Astrocyte (in vitro differentiated cells and primary cell): ENCODE results near the gene HSD3B7. TPM values are rescaled to one million over a fixed set of nuclear protein-coding genes. Genes with fewer than 3 reads are reported as not detected.

Experiments used
- DNase-seq: peaks from one replicate; pipeline ENCODE4 v3.0.0-alpha.2; 2010; ENCODE audit warnings: low read depth
- FAIRE-seq: peaks from 2 replicates; lab custom pipeline; 2011; peaks lifted over from hg19 to GRCh38; lab: Jason Lieb, UNC
- H2AFZ ChIP-seq: 2 replicates; pipeline ENCODE4 v1.6.0; 2012; ENCODE audit warnings: low read depth, low read length, inconsistent platforms
- H3K27ac ChIP-seq: 2 replicates; pipeline ENCODE4 v1.5.1; 2011; ENCODE audit warnings: low read depth, low read length, inconsistent platforms
- H3K27me3 ChIP-seq: 2 replicates; pipeline ENCODE4 v1.6.0; 2011; ENCODE audit warnings: low read length, inconsistent platforms; ENCODE audit not compliant: insufficient read depth
- H3K36me3 ChIP-seq: 2 replicates; pipeline ENCODE4 v1.5.1; 2011; ENCODE audit warnings: low read length, inconsistent platforms; ENCODE audit not compliant: insufficient read depth
- H3K4me1 ChIP-seq: 2 replicates; pipeline ENCODE4 v1.5.1; 2011; ENCODE audit warnings: low read length, inconsistent platforms; ENCODE audit not compliant: insufficient read depth
- H3K4me2 ChIP-seq: 2 replicates; pipeline ENCODE4 v1.6.0; 2012; ENCODE audit warnings: low read length, inconsistent platforms
- H3K4me3 ChIP-seq: 2 replicates; pipeline ENCODE4 v1.5.1; 2011; ENCODE audit warnings: low read depth, mild to moderate bottlenecking, low read length, inconsistent platforms; ENCODE audit not compliant: insufficient read depth
- H3K79me2 ChIP-seq: 2 replicates; pipeline ENCODE4 v1.6.0; 2012; ENCODE audit warnings: mild to moderate bottlenecking, low read length, inconsistent platforms; ENCODE audit not compliant: insufficient read depth
- H3K9ac ChIP-seq: 2 replicates; pipeline ENCODE4 v1.6.0; 2012; ENCODE audit warnings: mild to moderate bottlenecking, low read length, inconsistent platforms
- H3K9me3 ChIP-seq: 2 replicates; pipeline ENCODE4 v1.5.1; 2012; ENCODE audit warnings: low read depth, mild to moderate bottlenecking, low read length, inconsistent platforms; ENCODE audit not compliant: insufficient read depth
- H4K20me1 ChIP-seq: 2 replicates; pipeline ENCODE4 v1.6.0; 2012; ENCODE audit warnings: low read length, inconsistent platforms; ENCODE audit not compliant: insufficient read depth
- H3K27ac Mint-ChIP-seq: one replicate; pipeline ENCODE4 v1.8.0; 2021; ENCODE audit warnings: mild to moderate bottlenecking, mixed read lengths; ENCODE audit not compliant: unreplicated experiment
- H3K27me3 Mint-ChIP-seq: one replicate; pipeline ENCODE4 v1.8.0; 2021; ENCODE audit warnings: low read depth, mixed read lengths; ENCODE audit not compliant: unreplicated experiment
- H3K36me3 Mint-ChIP-seq: one replicate; pipeline ENCODE4 v1.8.0; 2021; ENCODE audit warnings: low read depth, mixed read lengths; ENCODE audit not compliant: unreplicated experiment
- H3K4me1 Mint-ChIP-seq: one replicate; pipeline ENCODE4 v1.8.0; 2021; ENCODE audit warnings: low read depth, mixed read lengths; ENCODE audit not compliant: unreplicated experiment
- H3K4me3 Mint-ChIP-seq: one replicate; pipeline ENCODE4 v1.8.0; 2021; ENCODE audit warnings: mild to moderate bottlenecking, moderate library complexity, mixed read lengths; ENCODE audit not compliant: unreplicated experiment
- H3K9me3 Mint-ChIP-seq: one replicate; pipeline ENCODE4 v1.8.0; 2021; ENCODE audit warnings: mild to moderate bottlenecking, mixed read lengths; ENCODE audit not compliant: unreplicated experiment
- EZH2 ChIP-seq: IDR thresholded peaks from 2 replicates; pipeline ENCODE4 v1.6.1; 2012; ENCODE audit warnings: mild to moderate bottlenecking, low read length, inconsistent platforms; ENCODE audit not compliant: insufficient read depth
- total RNA-seq: library from RNA; stranded (reverse); gene quantifications from 2 replicates; pipeline ENCODE4 v1.2.1, GENCODE V29; 2021
- TF ChIP-seq, protein P1 (sequence below): IDR thresholded peaks from 2 replicates; pipeline ENCODE4 v1.5.1; 2011; ENCODE audit warnings: low read depth, mild to moderate bottlenecking, inconsistent platforms, low read length, moderate library complexity; ENCODE audit not compliant: insufficient read depth

The HSD3B7 gene
- total RNA-seq, 1 donor from 2014 or later: 8.3 TPM

DNA sequence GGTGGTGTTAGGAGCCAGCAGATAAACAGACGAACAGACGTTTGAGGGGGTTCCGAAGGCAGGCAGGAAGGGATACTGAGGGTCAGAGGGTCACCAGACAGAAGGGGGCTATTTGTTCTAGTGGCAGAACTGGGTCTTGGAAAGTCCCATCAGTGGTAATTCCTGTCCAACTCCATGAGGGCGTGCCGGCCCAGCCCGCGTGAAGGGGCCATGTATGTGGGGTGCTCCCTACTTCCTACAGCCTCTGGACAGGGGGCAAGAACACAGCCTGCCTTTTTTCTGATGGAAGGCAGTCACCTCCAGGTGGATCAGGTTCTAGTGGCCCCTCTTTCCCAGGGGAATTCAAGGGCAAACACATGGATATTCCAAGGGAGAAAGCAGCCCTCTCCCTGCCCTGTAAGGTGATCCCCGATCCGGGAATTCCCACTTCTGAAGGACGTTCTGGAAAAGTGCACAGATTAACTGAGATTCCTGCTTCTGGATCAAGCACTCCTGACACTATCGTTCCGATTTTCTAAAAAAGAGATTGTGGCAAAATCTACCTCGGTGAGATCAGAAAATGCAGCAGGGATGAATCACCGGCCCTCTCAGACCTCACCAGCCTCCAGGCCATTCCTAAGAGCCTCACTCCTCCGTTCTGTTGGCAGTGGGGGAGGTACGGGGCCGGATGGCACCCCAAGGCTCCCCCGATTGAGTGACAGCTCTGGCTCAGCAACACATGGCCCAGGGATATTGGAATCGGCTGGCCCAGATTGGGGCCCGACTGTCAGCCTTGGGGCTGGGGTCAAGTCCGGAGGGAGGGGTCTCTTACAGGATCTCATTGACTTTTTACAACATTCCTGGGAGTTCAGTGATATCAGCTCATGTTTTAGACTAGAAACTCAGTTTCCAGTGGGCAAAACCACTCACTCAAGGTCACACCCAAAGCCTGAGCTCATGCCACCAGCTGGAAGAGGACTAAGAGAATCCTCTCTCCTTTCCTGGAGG lies 13.0 kb downstream of the HSD3B7 start:
- Histone ChIP-seq H3K79me2 (peaks cover 14% of the 10 kb centered on the region), H3K36me3 (no peaks in the 10 kb centered on the region), H3K9me3 (no peaks in the 10 kb centered on the region), H3K9ac (peak overlapping the region; percentile 90), H4K20me1 (peaks cover 6% of the 10 kb centered on the region), H3K4me1 (peaks cover 38% of the 10 kb centered on the region), H3K27me3 (no peaks in the 10 kb centered on the region), H3K27ac (peak overlapping the region; percentile 98), H3K4me2 (peak overlapping the region; percentile 98), H2AFZ (peak overlapping the region; percentile 30), H3K4me3 (peak overlapping the region; percentile 57)
- H3K4me1 Mint-ChIP-seq: peaks cover 38% of the 10 kb centered on the region
- H3K4me3 Mint-ChIP-seq: peak overlapping the region; percentile 62
- DNase-seq (peak; percentile 87), FAIRE-seq (no peak)
- no peaks in the 10 kb centered on the region for H3K27me3 Mint-ChIP-seq
- H3K9me3 Mint-ChIP-seq: no peaks in the 10 kb centered on the region
- peak overlapping the region; percentile 99 for H3K27ac Mint-ChIP-seq
- H3K36me3 Mint-ChIP-seq: peaks cover 8% of the 10 kb centered on the region
- TF ChIP-seq EZH2: no peak
- TF ChIP-seq, protein P1, sequence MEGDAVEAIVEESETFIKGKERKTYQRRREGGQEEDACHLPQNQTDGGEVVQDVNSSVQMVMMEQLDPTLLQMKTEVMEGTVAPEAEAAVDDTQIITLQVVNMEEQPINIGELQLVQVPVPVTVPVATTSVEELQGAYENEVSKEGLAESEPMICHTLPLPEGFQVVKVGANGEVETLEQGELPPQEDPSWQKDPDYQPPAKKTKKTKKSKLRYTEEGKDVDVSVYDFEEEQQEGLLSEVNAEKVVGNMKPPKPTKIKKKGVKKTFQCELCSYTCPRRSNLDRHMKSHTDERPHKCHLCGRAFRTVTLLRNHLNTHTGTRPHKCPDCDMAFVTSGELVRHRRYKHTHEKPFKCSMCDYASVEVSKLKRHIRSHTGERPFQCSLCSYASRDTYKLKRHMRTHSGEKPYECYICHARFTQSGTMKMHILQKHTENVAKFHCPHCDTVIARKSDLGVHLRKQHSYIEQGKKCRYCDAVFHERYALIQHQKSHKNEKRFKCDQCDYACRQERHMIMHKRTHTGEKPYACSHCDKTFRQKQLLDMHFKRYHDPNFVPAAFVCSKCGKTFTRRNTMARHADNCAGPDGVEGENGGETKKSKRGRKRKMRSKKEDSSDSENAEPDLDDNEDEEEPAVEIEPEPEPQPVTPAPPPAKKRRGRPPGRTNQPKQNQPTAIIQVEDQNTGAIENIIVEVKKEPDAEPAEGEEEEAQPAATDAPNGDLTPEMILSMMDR: no peak

DNA sequence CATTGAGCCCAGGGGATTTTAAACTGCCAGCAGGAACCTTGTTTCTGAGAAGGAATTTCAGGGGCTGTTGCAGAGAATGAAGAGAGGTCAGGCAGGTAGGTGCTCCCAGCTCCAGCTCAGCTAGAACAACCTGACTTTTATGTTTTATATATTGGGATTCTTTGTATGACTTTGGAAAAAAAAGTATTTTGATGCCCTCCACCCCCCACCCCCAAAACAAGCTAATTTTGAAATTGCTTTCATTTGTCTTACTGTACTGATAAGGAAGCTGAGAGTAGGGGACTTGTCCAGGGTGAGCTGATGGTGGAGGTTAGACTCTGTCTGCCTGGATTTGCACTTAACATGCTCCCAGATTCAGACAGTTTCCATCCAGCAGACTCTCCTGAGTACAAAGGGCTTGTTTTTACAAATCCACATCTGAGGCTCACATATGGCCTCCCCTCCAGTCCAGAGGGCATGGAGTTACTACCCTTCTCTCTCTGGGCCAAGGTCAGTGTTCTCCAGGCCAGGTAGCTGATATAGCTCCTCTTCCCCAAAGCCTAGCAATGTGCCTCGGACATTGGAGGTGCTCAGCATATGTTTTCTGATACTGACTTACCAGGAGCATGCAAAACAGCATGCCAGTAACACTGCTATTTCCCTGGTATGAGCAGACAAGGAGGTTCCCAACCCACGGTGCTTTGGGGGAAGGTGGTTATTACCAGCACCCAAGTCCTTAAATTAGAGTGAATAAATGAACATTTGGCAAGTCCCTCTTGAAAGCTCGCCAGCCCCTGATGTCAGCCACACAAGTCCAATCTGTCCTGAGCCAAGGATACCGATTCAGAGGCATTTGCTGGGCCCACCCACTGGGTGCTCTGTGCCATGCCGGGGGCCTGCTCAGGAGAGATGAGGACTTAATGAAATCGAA lies 14.1 kb downstream of the HSD3B7 start:
- Histone ChIP-seq H3K9me3 (no peaks in the 10 kb centered on the region), H4K20me1 (peaks cover 6% of the 10 kb centered on the region), H3K27ac (peak overlapping the region; percentile 98), H3K79me2 (peaks cover 24% of the 10 kb centered on the region), H3K4me2 (peak overlapping the region; percentile 98), H3K9ac (peak overlapping the region; percentile 90), H3K4me1 (peaks cover 38% of the 10 kb centered on the region), H3K27me3 (no peaks in the 10 kb centered on the region), H3K36me3 (no peaks in the 10 kb centered on the region), H2AFZ (no peak overlapping the region), H3K4me3 (no peak overlapping the region)
- H3K4me3 Mint-ChIP-seq: peak overlapping the region; percentile 62
- H3K36me3 Mint-ChIP-seq: peaks cover 8% of the 10 kb centered on the region
- TF ChIP-seq, protein P1: no peak
- TF ChIP-seq EZH2: no peak
- peak overlapping the region; percentile 99 for H3K27ac Mint-ChIP-seq
- no peak for FAIRE-seq
- H3K9me3 Mint-ChIP-seq: no peaks in the 10 kb centered on the region
- H3K27me3 Mint-ChIP-seq: no peaks in the 10 kb centered on the region
- peak; percentile 50 for DNase-seq
- H3K4me1 Mint-ChIP-seq: peaks cover 48% of the 10 kb centered on the region
